Gastrocnemius medialis (tissue), 4 donors: ENCODE measurements around the gene CLEC2L. TPM values are rescaled to one million over a fixed set of nuclear protein-coding genes. Genes with fewer than 3 reads are reported as not detected.

Experiments
- ATAC-seq, 2 donors: fragments of 150-250 bp; one replicate each; pipeline ENCODE4 v1.9.1; 2016
- DNase-seq, 2 donors: peaks; one replicate each; pipeline ENCODE4 v3.0.0-alpha.2; 2019
- H3K27ac ChIP-seq, 4 donors: fragments of 200-600 bp; sonication (generic); 1 replicate in 1 of 4; 2 replicates in 3 of 4; pipeline ENCODE4 v1.5.1; 2016 to 2018; ENCODE audit warnings: mild to moderate bottlenecking in 2 of 4, moderate library complexity in 1 of 4
- H3K27me3 ChIP-seq, 3 donors: fragments of 200-600 bp; sonication (generic) in 2 of 3; 1 replicate in 1 of 3; 2 replicates in 2 of 3; pipeline versions ENCODE4 v1.5.1 to v1.6.0; 2016 to 2019; ENCODE audit warnings: mild to moderate bottlenecking in 1 of 3, moderate library complexity in 1 of 3
- H3K36me3 ChIP-seq, 2 donors: fragments of 200-600 bp; sonication (generic) in 1 of 2; one replicate each; pipeline ENCODE4 v1.5.1; 2017 to 2018
- H3K4me1 ChIP-seq, 2 donors: fragments of 200-600 bp; sonication (generic) in 1 of 2; one replicate each; pipeline ENCODE4 v1.5.1; 2016 to 2017; ENCODE audit warnings: mild to moderate bottlenecking in 2 of 2
- H3K4me3 ChIP-seq, 4 donors: fragments of 200-600 bp; sonication (generic) in 3 of 4; 1 replicate in 1 of 4; 2 replicates in 3 of 4; pipeline ENCODE4 v1.5.1; 2016 to 2019; ENCODE audit warnings: mild to moderate bottlenecking in 2 of 4
- H3K9me3 ChIP-seq, 3 donors: fragments of 200-600 bp; sonication (generic) in 2 of 3; 1 replicate in 1 of 3; 2 replicates in 2 of 3; pipeline ENCODE4 v1.5.1; 2016 to 2019
- CTCF ChIP-seq, 5 experiments: fragments of 450-650 bp in 3 of 5; fragments of 200-600 bp in 2 of 5; sonication (generic) in 2 of 5; IDR thresholded peaks in 4 of 5; conservative IDR thresholded peaks in 1 of 5; 1 replicate in 4 of 5; 2 replicates in 1 of 5; pipeline ENCODE4 v1.5.1; 2016 to 2019; ENCODE audit warnings: antibody characterized with exemption in 5 of 5, mild to moderate bottlenecking in 3 of 5, moderate library complexity in 3 of 5
- POLR2A ChIP-seq, 2 donors: fragments of 450-650 bp; IDR thresholded peaks; one replicate each; pipeline ENCODE4 v1.6.1; 2017; ENCODE audit warnings: antibody characterized with exemption in 2 of 2, mild to moderate bottlenecking in 2 of 2, moderate library complexity in 2 of 2
- in situ Hi-C, 4 donors: fragments of 200-750 bp; cut with MboI; loops; one replicate each; pipeline versions ENCODE4 v1.15.0 to v1.8.0; 2017; ENCODE audit warnings: low sequenced_read_pairs in 4 of 4
- intact Hi-C: fragments of 100-400 bp; cut with DNase I; formaldehyde crosslinking; loops from one replicate; pipeline ENCODE4 v1.15.1; 2023; ENCODE audit warnings: low total_unique reads
- total RNA-seq, 4 donors: library from RNA; depleted of rRNA; stranded (reverse); fragments of >200 nt; gene quantifications; one replicate each; pipeline versions ENCODE4 v1.1.0 to v1.2.3, GENCODE V29; 2016

Gene CLEC2L
- total RNA-seq, 4 donors from 2014 or later, result 0.18 TPM; not detected in 3

GRCh38 chr7:139575338-139575680 lies 51.8 kb downstream of the CLEC2L start:
- DNase-seq, result no peak
- Histone ChIP-seq H3K4me3 (no peak overlapping the region), H3K4me1 (peaks cover 23 to 30% of the 10 kb centered on the region in 2 donors), H3K27me3 (no peaks in the 10 kb centered on the region), H3K27ac (peak overlapping the region; percentile 85 to 91 (median 88)), H3K36me3 (peaks cover 0 to 22% of the 10 kb centered on the region in 2 donors), H3K9me3 (no peaks in the 10 kb centered on the region)
- no peak for ATAC-seq
- intact Hi-C loops (loop anchor here (10.0 kb wide), 1 partner anchor 599 kb away; the partner anchor contains the start of gene KDM7A), in situ Hi-C loops (no loop called here)
- no peak for TF ChIP-seq POLR2A (IDR thresholded peaks at IDR 0.05)
- no peak for TF ChIP-seq CTCF (IDR thresholded peaks at IDR 0.05 in 4 of 5, conservative IDR thresholded peaks at IDR 0.05 in 1 of 5)

- intact Hi-C loops (loop anchor here (10.0 kb wide), 1 partner anchor 598 kb away; the partner anchor contains the start of gene KDM7A), in situ Hi-C loops (no loop called here)
- no peak overlapping the region for H3K4me3 ChIP-seq
- DNase-seq (no peak), ATAC-seq (no peak)
- H3K4me1 ChIP-seq, result peaks cover 22 to 30% of the 10 kb centered on the region in 2 donors
- H3K36me3 ChIP-seq, result peaks cover 0 to 33% of the 10 kb centered on the region in 2 donors
- H3K27ac ChIP-seq, result peak overlapping the region; percentile 85 to 91 (median 88)
- TF ChIP-seq CTCF (IDR thresholded peaks at IDR 0.05 in 4 of 5, conservative IDR thresholded peaks at IDR 0.05 in 1 of 5), result no peak
- no peak for TF ChIP-seq POLR2A (IDR thresholded peaks at IDR 0.05)
- no peaks in the 10 kb centered on the region for H3K27me3 ChIP-seq
- H3K9me3 ChIP-seq, result no peaks in the 10 kb centered on the region
These were observed 52.9 kb downstream of the CLEC2L start for GRCh38 chr7:139576179-139576973.

- H3K4me3 ChIP-seq, result no peak overlapping the region
- in situ Hi-C loops (no loop called here), intact Hi-C loops (no loop called here)
- H3K27me3 ChIP-seq, result no peaks in the 10 kb centered on the region
- ATAC-seq (no peak), DNase-seq (no peak)
- TF ChIP-seq POLR2A (IDR thresholded peaks at IDR 0.05), result no peak
- TF ChIP-seq CTCF (IDR thresholded peaks at IDR 0.05 in 4 of 5, conservative IDR thresholded peaks at IDR 0.05 in 1 of 5), result no peak
- H3K36me3 ChIP-seq, result peaks cover 3 to 64% of the 10 kb centered on the region in 2 donors
- peaks cover 6 to 11% of the 10 kb centered on the region in 2 donors for H3K4me1 ChIP-seq
- H3K27ac ChIP-seq, result no peak overlapping the region
- H3K9me3 ChIP-seq, result no peaks in the 10 kb centered on the region
These were observed 57.0 kb downstream of the CLEC2L start for GRCh38 chr7:139580435-139580834.

- no peak for TF ChIP-seq CTCF (IDR thresholded peaks at IDR 0.05 in 4 of 5, conservative IDR thresholded peaks at IDR 0.05 in 1 of 5)
- TF ChIP-seq POLR2A (IDR thresholded peaks at IDR 0.05), result no peak
- Histone ChIP-seq H3K27ac (no peak overlapping the region), H3K36me3 (peaks cover 3 to 77% of the 10 kb centered on the region in 2 donors), H3K9me3 (no peaks in the 10 kb centered on the region), H3K4me3 (no peak overlapping the region), H3K4me1 (no peaks in the 10 kb centered on the region), H3K27me3 (no peaks in the 10 kb centered on the region)
- DNase-seq (no peak), ATAC-seq (no peak)
- intact Hi-C loops, result no loop called here
- in situ Hi-C loops, result no loop called here
These were observed 58.7 kb downstream of the CLEC2L start for GRCh38 chr7:139582130-139582650.
